ENCODE results near the gene REPS2.

REPS2 gene

DNA sequence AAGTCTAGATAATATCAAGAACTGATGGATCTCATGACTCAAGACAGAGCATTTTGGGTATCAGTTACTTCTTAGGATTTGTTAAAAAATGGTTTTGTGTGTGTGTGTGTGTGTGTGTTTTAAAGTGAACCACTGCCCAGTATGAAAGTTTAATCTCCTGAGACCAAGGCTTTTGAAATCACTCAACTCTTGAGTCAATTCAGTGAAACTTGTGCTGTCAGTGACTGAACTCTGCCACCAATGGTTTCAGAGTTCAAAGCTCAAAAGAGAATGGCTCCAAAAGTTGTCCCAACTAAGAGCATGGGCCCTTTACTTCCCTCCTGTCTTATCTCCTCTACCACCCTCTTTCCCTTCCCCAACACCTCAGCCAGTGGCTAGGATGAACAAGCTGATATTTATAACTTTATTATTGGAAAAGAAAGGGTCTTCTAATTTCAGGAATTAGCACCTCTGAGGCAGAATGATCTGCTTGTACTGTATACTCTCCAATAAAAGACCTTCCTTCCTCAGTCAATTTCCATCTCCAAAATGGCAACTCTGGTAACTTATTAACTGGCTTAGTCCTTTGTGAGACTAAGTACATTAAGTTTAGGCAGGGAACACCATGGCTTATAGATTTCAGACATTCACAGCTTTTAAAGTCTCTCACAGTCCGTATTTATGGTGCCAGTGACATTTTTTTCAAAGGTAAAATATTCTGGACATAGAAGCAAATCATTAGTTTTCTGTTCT lies 152.2 kb downstream of the REPS2 start:
- no peak for DNase-seq

DNA sequence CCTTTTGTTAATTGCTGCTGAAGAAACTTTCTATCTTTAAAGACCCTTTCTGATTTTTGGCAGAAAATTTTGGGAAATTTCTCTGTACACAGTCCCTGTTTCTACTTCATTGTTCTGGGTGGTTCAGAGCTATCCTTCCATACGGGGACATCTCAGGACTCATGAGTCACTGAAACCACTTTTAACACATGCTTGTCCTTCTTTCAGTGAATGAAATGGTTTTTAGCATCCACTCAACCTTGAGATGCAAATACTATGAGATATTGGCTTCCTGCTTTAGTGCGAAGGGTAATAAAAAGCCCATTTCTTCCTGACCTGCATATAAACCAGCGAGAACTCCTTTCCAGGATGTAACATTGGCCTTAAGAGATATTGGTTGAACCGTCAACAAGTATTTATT lies 158.0 kb downstream of the REPS2 start:
- DNase-seq, result no peak

DNA sequence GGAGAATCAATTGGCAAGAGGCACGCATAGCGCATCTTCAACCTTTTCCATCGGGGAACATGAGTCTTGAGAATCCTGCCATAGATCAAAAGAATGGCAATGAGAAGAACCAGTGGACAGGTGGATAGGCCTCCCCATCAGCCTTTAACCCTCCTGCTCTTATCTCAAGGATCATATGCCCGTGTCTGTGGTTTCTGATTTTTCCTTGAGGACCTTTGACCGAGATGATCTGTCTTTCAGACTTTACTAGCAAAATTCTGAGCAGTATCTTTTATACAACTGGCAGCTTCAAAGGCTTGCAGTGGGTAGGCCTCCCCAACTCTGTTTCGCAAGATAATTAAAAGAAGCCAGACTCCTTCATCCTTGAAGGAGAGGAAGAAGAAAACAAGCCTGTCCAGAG lies 174.4 kb downstream of the REPS2 start:
- DNase-seq, result no peak

DNA sequence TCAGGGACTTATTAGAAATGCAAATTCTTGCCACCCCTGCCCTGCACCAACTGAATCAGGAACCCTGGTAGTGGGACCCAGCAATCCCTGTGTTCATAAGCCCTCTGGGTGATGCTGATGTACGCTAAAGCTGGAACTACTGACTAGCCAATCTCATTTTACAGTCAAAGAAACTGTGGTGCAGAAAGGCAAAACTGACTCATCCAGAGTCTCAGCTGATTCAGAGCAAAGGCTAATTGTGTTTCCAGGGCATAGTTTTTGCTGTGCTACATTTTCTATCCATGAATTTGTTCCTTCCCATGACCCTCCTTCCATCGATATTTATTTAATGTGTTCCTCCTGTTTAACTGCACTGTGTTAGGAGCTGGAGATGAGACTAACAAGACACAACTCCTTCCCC lies 207.5 kb downstream of the REPS2 start:
- peak; percentile 0 for DNase-seq

DNA sequence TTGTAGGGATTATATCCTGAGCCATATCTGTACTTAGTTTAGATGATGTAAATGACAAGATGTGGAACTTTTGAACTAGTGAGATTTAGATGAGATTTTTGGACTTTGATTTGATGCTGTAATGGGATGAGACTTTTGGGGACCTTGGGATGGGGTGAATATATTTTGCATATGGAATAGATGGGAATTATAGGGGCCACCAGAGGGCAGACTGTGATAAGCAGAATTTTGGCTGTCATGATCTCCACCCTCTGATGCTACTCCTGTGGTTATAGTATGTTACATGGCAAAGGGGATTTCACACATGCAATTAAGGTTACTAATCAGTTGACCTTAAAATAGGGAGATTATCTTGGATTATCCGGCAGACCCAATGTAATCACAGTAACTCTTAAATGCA lies 214.5 kb downstream of the REPS2 start:
- DNase-seq, result no peak

DNA sequence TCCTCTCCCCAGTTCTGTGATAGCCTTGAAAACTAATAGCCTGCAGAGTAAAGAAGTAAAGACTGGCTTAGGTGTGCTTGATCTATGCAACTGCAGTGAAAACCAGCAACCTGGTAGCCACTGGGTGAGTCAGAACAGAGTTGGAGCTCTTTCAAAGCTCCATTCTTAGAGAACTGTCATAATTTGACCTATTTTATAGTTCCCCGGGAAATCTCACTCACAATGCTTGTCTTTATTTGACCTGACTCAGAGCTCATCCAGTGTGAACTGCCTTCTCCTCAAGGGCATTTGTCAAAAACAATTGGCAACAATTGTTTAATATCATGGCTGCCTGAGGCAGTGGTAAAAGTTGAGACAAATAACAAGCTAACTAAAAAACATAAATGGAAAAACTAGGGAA lies 215.5 kb downstream of the REPS2 start:
- peak; percentile 0 for DNase-seq

DNA sequence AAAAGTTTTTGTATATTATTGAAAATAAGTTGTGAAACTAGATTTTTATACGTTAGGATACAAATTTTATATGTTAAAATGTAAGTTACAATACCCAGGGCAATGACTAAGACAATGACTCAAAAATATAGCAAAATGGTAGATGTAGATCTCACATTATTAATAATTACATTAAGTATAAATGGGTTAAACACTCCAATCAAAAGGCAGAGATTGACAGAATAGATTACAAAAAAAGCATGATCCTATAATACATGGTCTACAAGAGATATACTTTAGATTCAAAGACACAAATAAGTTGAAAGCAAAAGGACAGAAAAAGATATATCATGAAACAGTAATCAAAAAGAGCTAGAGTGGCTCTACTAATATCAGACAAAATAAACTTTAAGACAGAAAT lies 217.6 kb downstream of the REPS2 start:
- no peak for DNase-seq

DNA sequence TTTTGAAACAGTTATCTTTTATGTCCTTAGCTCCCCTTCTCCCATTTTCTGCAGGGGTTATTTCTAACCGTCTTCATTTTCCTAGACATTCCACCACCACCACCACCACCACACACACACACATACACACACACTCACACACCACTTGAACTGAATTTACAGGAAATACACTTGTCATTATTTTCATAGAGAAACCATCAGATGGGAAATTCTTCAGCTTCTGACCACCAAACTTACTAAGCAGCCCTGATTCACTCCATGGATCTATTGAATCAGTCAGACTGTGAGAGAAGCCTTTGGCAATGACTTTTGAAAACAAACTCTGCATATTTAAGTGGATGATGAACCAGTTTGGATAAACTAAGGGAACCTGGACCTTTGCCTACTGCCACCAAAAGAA lies 218.5 kb downstream of the REPS2 start:
- no peak for DNase-seq

DNA sequence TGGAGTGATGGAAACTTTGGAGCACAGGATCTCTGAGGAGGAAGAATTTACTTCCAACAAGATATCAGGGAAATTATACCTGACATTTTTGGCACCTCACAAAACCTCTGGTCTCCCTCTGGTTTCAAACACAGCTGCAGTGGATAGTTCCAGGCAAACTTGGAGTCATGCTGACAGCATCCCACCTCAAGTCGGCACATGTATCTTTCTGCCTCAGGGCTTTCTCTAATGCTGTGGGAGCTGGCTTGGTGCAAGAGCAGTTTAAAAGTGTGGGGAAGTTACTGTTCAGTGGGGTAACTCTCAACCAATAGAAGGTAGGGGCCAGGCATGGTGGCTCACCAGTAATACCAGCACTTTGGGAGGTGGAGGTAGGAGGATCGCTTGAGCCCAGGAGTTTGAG lies 221.5 kb downstream of the REPS2 start:
- DNase-seq, result no peak

DNA sequence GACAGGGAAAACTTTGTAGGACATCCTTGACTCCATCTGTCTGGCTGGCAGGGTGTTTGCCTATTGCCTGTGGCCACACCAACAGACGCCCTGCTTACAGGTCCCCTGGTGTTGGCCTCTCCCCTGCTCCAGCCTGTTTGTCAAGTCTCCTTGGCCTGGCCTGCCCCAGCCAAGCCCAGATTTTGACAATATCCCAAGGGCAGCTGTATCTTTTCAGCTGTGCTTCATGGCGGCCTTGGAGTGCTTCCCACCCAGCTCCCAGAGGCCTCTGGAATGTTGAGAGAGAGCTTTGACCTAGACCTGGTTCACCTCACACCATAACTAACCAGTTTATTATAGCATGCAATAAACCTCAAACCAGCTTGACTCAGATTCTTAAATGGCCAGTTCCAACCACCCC lies 224.5 kb downstream of the REPS2 start:
- no peak for DNase-seq

DNA sequence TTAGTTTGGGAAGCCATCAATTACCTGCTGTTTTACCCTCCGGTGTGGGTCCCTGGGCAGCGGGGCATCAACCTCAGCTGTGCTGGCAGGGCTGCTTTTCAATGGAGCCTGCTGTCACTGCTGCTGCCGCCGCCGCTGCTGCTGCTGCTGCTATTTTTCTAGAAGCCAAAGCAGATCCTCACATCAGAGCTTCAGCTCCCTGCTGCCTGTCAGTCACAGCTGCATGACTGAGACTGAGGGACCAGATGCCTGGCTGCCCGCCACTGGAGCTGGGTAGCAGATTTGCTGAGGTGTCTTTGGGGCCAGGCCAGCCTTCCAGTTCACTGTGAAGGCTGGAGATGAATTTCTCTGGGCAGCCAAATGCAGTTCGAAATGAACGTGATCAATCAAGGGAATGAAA lies 228.2 kb downstream of the REPS2 start:
- DNase-seq, result no peak

DNA sequence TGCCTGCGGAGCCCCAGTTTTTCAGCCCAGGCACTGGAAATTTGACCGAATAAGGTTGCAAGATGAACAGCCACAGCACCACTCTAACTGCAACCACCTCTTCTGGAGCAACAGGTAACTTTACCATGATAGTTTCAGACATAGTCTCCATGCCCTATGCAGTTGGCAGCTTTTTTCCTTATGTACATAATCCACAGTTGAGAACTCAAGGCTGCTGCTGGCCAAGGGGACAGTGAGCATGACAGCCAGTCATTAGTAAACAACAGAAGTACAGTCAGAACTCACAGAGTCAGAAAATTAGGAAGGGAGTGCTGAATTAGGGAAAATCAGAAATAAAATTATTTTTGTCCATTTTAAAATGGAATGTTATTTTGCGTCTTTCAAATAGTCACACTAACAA lies 235.9 kb downstream of the REPS2 start:
- no peak for DNase-seq

DNA sequence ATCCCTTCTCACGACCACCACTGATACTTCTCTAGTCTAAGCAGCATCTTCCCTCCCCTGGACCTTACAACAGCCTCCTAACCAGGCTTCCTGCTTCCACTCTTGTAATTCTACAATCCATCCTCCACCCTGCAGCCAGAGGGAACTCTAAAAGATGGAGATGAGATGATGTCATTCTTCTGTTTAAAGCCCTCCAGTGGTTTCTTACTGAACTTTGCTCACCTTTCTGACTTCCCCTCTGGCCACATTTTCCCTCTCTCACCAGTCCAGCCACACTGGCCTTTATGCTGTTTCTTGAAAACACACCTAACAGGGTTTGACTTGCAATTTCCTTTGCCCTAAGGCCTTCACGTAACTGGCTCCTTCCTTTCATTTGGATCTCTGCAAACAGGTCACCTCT lies 237.1 kb downstream of the REPS2 start:
- no peak for DNase-seq

DNA sequence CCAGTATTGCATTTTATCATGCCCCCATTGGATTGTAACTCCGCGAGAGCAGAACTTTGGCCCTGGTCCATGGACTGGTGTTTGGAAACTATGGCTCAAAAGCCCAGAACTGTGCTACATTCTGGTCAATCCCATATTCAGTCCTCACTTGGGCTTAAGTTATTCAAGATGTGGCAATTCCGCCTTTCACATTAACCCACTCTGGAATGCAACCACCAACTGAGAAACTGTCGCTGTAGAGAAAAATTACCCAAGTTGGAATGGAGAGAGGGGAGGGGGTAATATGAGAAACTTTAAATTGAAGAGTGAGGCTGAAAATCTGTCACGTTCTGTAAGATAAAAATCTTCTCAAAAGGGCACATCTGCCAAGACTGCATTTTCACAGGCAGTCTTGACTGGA lies 239.0 kb downstream of the REPS2 start:
- no peak for DNase-seq

DNA sequence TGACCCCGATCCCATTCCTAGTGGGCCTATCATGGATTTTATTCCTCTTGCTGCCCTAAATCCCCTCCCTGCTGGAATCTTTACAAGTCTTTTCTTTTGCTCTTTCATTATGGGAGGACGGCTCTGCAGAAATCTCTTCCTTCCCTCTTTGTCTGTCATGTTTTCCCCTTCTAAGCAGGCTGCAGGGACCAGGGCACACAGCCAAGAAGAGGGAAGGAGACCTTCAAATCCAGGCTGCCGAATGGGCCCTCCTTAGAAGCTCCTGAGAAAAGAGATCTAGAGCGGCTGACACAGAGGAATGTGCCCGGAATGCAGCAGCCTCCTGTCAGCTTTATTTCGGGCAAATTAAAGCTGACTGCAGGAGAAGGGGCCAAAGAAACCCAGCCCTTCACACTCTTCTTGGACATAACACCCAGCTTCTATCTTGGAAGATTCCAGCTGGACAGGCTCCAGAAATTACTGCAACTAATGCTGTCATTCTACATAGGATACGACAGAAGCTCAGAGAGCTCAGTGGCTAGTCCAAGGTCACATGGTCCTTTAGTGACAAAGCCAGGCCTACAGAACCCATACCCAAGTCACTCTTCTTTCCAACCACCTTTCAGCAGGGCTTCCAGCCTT lies 240.8 kb downstream of the REPS2 start:
- no peak for DNase-seq

DNA sequence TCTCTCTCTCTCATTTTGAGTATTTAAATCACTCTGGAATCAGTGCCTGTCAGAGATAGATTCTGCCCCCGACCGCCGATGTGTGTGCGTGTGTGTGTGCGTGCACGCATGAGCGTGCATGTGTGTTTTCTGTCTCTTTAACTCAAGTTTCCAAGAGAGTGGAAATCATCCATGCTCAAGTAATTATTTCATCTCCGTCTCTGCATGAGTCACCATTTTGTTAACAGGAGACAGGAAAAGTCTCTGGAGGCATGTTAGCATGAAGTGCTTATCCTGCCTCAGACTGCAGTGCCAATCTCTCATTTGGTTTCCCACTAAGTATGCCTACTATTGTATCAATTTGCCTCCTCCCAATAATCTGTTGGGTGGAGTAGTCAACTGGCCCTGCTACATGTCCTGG lies 245.6 kb downstream of the REPS2 start:
- DNase-seq, result no peak

All from T1000 (cell line).